Common myeloid progenitor, CD34-positive (primary cell): ENCODE results near the gene C14orf119.

Source experiments
- CTCF ChIA-PET: fragments of 350-600 bp; sonication (Branson Sonifier 250); formaldehyde crosslinking; loops from one replicate; lab custom pipeline; 2021; ENCODE audit warnings: antibody characterized with exemption; lab: Charles Lee
- POLR2A ChIA-PET: fragments of 350-600 bp; sonication (Branson Sonifier 250); formaldehyde crosslinking; loops from one replicate; lab custom pipeline; 2021; ENCODE audit warnings: antibody characterized with exemption; lab: Charles Lee
- DNase-seq, 3 donors: peaks; one replicate each; pipeline versions ENCODE4 v3.0.0 to v3.0.0-alpha.2; 2013
- H3K27ac ChIP-seq, 2 experiments: 1 replicate in 1 of 2; 2 replicates in 1 of 2; pipeline ENCODE4 v1.7.0; 2013; ENCODE audit warnings: inconsistent platforms in 2 of 2, low read length in 2 of 2, mild to moderate bottlenecking in 2 of 2, low read depth in 1 of 2, moderate library complexity in 1 of 2; ENCODE audit not compliant: severe bottlenecking in 2 of 2, insufficient read depth in 1 of 2, poor library complexity in 1 of 2
- H3K27me3 ChIP-seq, 5 experiments: replicated peaks in 2 of 5; 1 replicate in 3 of 5; 2 replicates in 2 of 5; pipeline versions ENCODE4 v1.6.1 to v1.7.0; 2013; ENCODE audit warnings: low read length in 4 of 5, mild to moderate bottlenecking in 2 of 5, moderate library complexity in 2 of 5, inconsistent platforms in 1 of 5; ENCODE audit not compliant: insufficient read depth in 5 of 5, control insufficient read depth in 4 of 5
- H3K36me3 ChIP-seq, 4 experiments: 1 replicate in 2 of 4; 2 replicates in 2 of 4; pipeline versions ENCODE4 v1.6.1 to v1.7.0; 2013; ENCODE audit warnings: low read length in 3 of 4, control low read depth in 1 of 4, mild to moderate bottlenecking in 1 of 4; ENCODE audit not compliant: control insufficient read depth in 4 of 4, insufficient read depth in 4 of 4
- H3K4me1 ChIP-seq, 4 experiments: 1 replicate in 3 of 4; 2 replicates in 1 of 4; pipeline versions ENCODE4 v1.6.1 to v1.7.1; 2013; ENCODE audit warnings: low read length in 3 of 4, mild to moderate bottlenecking in 3 of 4, control low read depth in 1 of 4, inconsistent platforms in 1 of 4, moderate library complexity in 1 of 4; ENCODE audit not compliant: control insufficient read depth in 4 of 4, insufficient read depth in 4 of 4; ENCODE audit errors: control extremely low read depth in 1 of 4
- H3K4me3 ChIP-seq, 7 experiments: 1 replicate in 4 of 7; 2 replicates in 3 of 7; pipeline versions ENCODE4 v1.5.1 to v1.7.0; 2013; ENCODE audit warnings: mild to moderate bottlenecking in 7 of 7, low read length in 6 of 7, moderate library complexity in 6 of 7, inconsistent platforms in 2 of 7, low read depth in 2 of 7, control low read depth in 1 of 7; ENCODE audit not compliant: insufficient read depth in 4 of 7, control insufficient read depth in 1 of 7; ENCODE audit errors: extremely low read depth in 1 of 7
- H3K9me3 ChIP-seq, 5 experiments: 1 replicate in 4 of 5; 2 replicates in 1 of 5; pipeline versions ENCODE4 v1.6.1 to v1.7.1; 2013; ENCODE audit warnings: low read length in 4 of 5, mild to moderate bottlenecking in 2 of 5, inconsistent platforms in 1 of 5, low read depth in 1 of 5, moderate library complexity in 1 of 5; ENCODE audit not compliant: control insufficient read depth in 4 of 5, insufficient read depth in 2 of 5; ENCODE audit errors: control extremely low read depth in 1 of 5
- WGBS: methylation state at CpG from one replicate; pipeline ENCODE4 v1.1.5; 2013; ENCODE audit not compliant: insufficient coverage; 5-methylcytosine and 5-hydroxymethylcytosine counted together

Gene C14orf119

DNA sequence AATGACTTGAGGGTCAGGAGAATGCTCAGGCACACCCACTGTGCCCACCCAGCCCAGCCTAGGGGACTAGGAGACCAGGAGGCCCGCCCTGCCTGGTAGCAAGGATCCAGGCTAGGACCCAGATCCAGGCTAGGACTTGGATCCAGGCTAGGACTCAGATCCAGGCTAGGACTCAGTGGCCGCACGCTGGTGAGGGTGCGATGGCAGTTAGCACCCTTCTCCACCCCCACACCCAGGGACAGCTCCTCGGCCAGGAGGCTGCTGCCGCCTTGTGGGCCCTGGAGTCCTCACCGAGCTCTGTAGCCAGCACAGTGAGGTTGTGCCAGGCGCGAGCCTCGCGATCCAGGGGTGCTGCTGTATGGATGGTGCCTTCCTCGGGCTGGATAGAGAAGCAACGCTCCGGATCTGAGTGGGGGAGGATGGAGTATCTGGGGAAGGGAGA lies 43.1 kb upstream of the C14orf119 start:
- Histone ChIP-seq H3K27ac (no peak overlapping the region), H3K27me3 (peaks cover 0 to 7% (median 5%) of the 10 kb centered on the region in 5 experiments), H3K4me3 (no peak overlapping the region), H3K4me1 (peaks cover 0 to 13% (median 11%) of the 10 kb centered on the region in 4 experiments), H3K9me3 (peaks cover 0 to 2% (median 0%) of the 10 kb centered on the region in 5 experiments), H3K36me3 (no peaks in the 10 kb centered on the region)
- WGBS: 96% methylated on average over 11 of the region's 14 CpGs
- ChIA-PET CTCF (interaction anchor here (0.8 to 33.6 kb wide), 6 partner anchors 10 to 135 kb away, joined by 3 to 933 read pairs (median 4); partner anchors contain the start of genes AJUBA and PSMB11), POLR2A (no interaction called here)
- DNase-seq: no peak

DNA sequence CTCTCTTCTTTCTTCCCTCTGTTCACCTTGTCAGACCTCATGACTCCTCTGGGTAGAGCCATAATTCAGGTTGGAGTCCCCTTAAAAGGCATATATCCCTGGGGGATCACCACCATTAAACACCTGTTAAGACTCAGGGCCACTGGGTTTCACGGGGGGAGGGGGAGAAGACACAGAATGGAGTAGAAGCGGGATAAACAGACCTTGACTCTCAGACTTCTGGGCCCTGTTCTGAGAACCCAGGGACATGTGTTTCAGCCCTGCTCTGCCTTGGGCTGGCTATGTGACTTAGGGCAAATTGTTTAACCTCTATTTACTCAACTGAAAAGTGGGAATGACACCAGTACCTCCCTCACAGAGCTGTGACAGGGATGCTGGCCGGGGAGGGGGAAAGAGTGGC lies 42.6 kb upstream of the C14orf119 start:
- peaks cover 0 to 2% (median 0%) of the 10 kb centered on the region in 5 experiments for H3K9me3 ChIP-seq
- H3K36me3 ChIP-seq: no peaks in the 10 kb centered on the region
- CTCF ChIA-PET: interaction anchor here (0.8 to 33.6 kb wide), 6 partner anchors 10 to 64 kb away, joined by 3 to 933 read pairs (median 4); partner anchors contain the start of genes AJUBA and PSMB11
- peaks cover 0 to 14% (median 14%) of the 10 kb centered on the region in 4 experiments for H3K4me1 ChIP-seq
- POLR2A ChIA-PET: no interaction called here
- H3K27ac ChIP-seq: no peak overlapping the region
- H3K27me3 ChIP-seq: peaks cover 0 to 7% (median 5%) of the 10 kb centered on the region in 5 experiments
- no peak for DNase-seq
- H3K4me3 ChIP-seq: no peak overlapping the region
- 100% methylated on average over 2 of the region's 3 CpGs for WGBS

GRCh38 chr14:23053426-23053825 lies 41.9 kb upstream of the C14orf119 start:
- peaks cover 0 to 3% (median 0%) of the 10 kb centered on the region in 4 experiments for H3K36me3 ChIP-seq
- peaks cover 0 to under 1% (median 0%) of the 10 kb centered on the region in 5 experiments for H3K9me3 ChIP-seq
- peaks cover 0 to 7% (median 5%) of the 10 kb centered on the region in 5 experiments for H3K27me3 ChIP-seq
- no peak overlapping the region for H3K4me3 ChIP-seq
- CTCF ChIA-PET: interaction anchor here (1.2 to 33.6 kb wide), 4 partner anchors 11 to 65 kb away, joined by 3 to 933 read pairs (median 24); partner anchors contain the start of genes AJUBA and PSMB11
- no peak overlapping the region for H3K27ac ChIP-seq
- WGBS: 100% methylated on average over 6 of the region's 10 CpGs
- no peak for DNase-seq
- H3K4me1 ChIP-seq: peaks cover 0 to 21% (median 19%) of the 10 kb centered on the region in 4 experiments
- POLR2A ChIA-PET: no interaction called here

GRCh38 chr14:23054000-23054811 lies 41.1 kb upstream of the C14orf119 start:
- peak; percentile 20 to 35 (median 32) for DNase-seq
- Histone ChIP-seq H3K9me3 (no peaks in the 10 kb centered on the region), H3K36me3 (peaks cover 6 to 10% (median 7%) of the 10 kb centered on the region in 4 experiments), H3K4me1 (peaks cover 0 to 21% (median 19%) of the 10 kb centered on the region in 4 experiments), H3K27me3 (peaks cover 0 to 7% (median 5%) of the 10 kb centered on the region in 5 experiments), H3K27ac (no peak overlapping the region), H3K4me3 (no peak overlapping the region)
- 87% methylated on average over 12 of the region's 17 CpGs for WGBS
- ChIA-PET POLR2A (interaction anchor here (1.1 kb wide), 1 partner anchor 54 kb away, joined by 3 read pairs; no protein-coding TSS in a partner anchor), CTCF (interaction anchor here (1.2 to 33.6 kb wide), 11 partner anchors 8 to 66 kb away, joined by 3 to 933 read pairs (median 9); partner anchors contain the start of genes AJUBA and PSMB11)

DNA sequence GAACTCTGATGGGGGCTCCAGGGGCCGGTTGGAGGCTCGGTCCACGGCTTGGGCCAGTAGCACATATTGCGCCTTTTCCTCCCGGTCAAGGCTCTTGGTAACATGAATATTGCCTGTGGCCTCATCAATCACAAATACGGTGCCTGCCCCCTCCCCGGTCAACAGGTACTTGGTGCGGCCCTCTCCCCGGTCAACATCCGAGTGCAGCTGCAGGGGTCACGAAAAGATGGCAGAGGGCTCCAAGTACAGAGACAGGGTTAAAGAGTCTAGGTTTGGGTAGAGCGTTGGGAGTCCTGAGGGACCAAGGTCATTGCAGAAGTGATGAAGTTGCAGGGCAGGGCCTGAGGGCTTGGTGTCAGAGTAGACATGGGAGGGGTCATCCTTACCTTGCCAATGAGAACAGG lies 40.2 kb upstream of the C14orf119 start:
- Histone ChIP-seq H3K27me3 (peaks cover 0 to 7% (median 5%) of the 10 kb centered on the region in 5 experiments), H3K4me3 (no peak overlapping the region), H3K4me1 (peaks cover 0 to 21% (median 19%) of the 10 kb centered on the region in 4 experiments), H3K9me3 (no peaks in the 10 kb centered on the region), H3K27ac (no peak overlapping the region), H3K36me3 (peaks cover 8 to 17% (median 11%) of the 10 kb centered on the region in 4 experiments)
- 96% methylated on average over 8 of the region's 12 CpGs for WGBS
- ChIA-PET POLR2A (interaction anchor here (1.7 kb wide), 1 partner anchor 69 kb away, joined by 5 read pairs; no protein-coding TSS in a partner anchor), CTCF (interaction anchor here (1.3 to 33.6 kb wide), 14 partner anchors 9 to 135 kb away, joined by 3 to 933 read pairs (median 7); partner anchors contain the start of genes ACIN1, AJUBA and PSMB11)
- DNase-seq: no peak

DNA sequence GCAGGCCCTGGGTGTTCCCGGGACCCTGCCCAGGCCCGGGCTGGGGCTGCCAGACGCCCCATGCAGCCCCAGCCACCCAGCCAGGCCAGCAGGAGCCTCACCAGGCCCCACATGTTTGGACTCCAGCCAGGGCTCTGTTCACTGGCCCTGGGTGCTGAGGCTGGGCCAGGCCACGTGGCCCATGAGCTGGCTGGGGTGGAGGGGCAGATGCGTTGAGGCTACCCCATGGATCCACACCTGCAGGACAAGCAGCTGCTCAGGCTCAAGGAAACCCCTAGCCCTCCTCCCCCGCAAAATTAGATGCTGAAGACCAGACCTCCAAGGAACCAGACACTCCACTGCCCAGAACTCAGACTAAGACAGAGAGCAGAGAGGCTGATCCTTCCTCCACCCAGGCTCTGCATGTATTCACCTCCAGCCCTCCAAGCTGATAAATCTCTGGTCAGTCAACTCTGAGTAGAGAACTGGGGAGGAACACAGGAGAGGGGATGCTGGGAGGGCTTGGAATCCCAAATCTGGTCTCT lies 39.6 kb upstream of the C14orf119 start:
- ChIA-PET CTCF (interaction anchor here (1.1 to 33.6 kb wide), 17 partner anchors 9 to 134 kb away, joined by 3 to 933 read pairs (median 5); partner anchors contain the start of genes ACIN1, AJUBA, PRMT5 and PSMB11), POLR2A (interaction anchor here (1.7 kb wide), 1 partner anchor 70 kb away, joined by 5 read pairs; no protein-coding TSS in a partner anchor)
- no peaks in the 10 kb centered on the region for H3K9me3 ChIP-seq
- no peak overlapping the region for H3K27ac ChIP-seq
- peaks cover 0 to 7% (median 5%) of the 10 kb centered on the region in 5 experiments for H3K27me3 ChIP-seq
- no peak overlapping the region for H3K4me3 ChIP-seq
- no peak for DNase-seq
- H3K4me1 ChIP-seq: peaks cover 0 to 21% (median 19%) of the 10 kb centered on the region in 4 experiments
- 86% methylated on average over 6 of the region's 6 CpGs for WGBS
- peaks cover 10 to 20% (median 15%) of the 10 kb centered on the region in 4 experiments for H3K36me3 ChIP-seq
